Panc1 (cell line): Measurements from ENCODE around the gene RUNX1. TPM values are rescaled to one million over a fixed set of nuclear protein-coding genes. Genes with fewer than 3 reads are reported as not detected.
A peak's percentile ranks its signal among the peaks of the same experiment; 100 is the strongest.

Experiments used
- ATAC-seq: fragments of 200-7000 bp; cut with Tn5 transposase; 2 replicates; pipeline ENCODE4 v1.9.1; 2020; ENCODE audit warnings: mild to moderate bottlenecking, moderate library complexity
- BruUV-seq: library from RNA; stranded (reverse); fragments of 400-500 nt; replicated peaks from 2 replicates; lab custom pipeline; 2021; lab: Mats Ljungman, UMichigan
- CTCF ChIA-PET: fragments of 300-600 bp; sonication (Branson Sonifier 250); formaldehyde crosslinking; loops from one replicate; lab custom pipeline; 2022; ENCODE audit warnings: antibody characterized with exemption; lab: Charles Lee
- POLR2A ChIA-PET: fragments of 300-600 bp; sonication (Branson Sonifier 250); formaldehyde crosslinking; loops from one replicate; lab custom pipeline; 2022; ENCODE audit warnings: antibody characterized with exemption; lab: Charles Lee
- DNase-seq: peaks from one replicate; pipeline ENCODE4 v3.0.0-alpha.2; 2010; ENCODE audit warnings: low read depth, low spot score
- H3K27ac ChIP-seq: 2 replicates; pipeline ENCODE4 v1.5.1; 2011; ENCODE audit warnings: mild to moderate bottlenecking, low read length, inconsistent platforms
- H3K27me3 ChIP-seq: fragments of 200-500 bp; sonication (Bioruptor generic); 2 replicates; pipeline ENCODE4 v1.6.0; 2014; ENCODE audit warnings: low read length, inconsistent platforms; ENCODE audit not compliant: control insufficient read depth, insufficient read depth
- H3K36me3 ChIP-seq: fragments of 200-500 bp; sonication (Bioruptor generic); 2 replicates; pipeline ENCODE4 v1.5.1; 2014; ENCODE audit warnings: inconsistent platforms, mild to moderate bottlenecking, low read length, moderate library complexity; ENCODE audit not compliant: control insufficient read depth, insufficient read depth
- H3K4me1 ChIP-seq: 2 replicates; pipeline ENCODE4 v1.5.1; 2011; ENCODE audit warnings: inconsistent platforms, mild to moderate bottlenecking, low read length, moderate library complexity; ENCODE audit not compliant: control insufficient read depth, insufficient read depth
- H3K4me3 ChIP-seq, 2 experiments: 2 replicates each; pipeline ENCODE4 v1.5.1; 2011 to 2012; ENCODE audit warnings: low read depth in 2 of 2, low read length in 2 of 2, mild to moderate bottlenecking in 2 of 2, inconsistent platforms in 1 of 2, moderate library complexity in 1 of 2
- H3K9me3 ChIP-seq: fragments of 200-500 bp; sonication (Bioruptor generic); 2 replicates; pipeline ENCODE4 v1.5.1; 2014; ENCODE audit warnings: low read depth, mild to moderate bottlenecking, inconsistent platforms, low read length, moderate library complexity; ENCODE audit not compliant: control insufficient read depth, insufficient read depth
- CTCF ChIP-seq: fragments of 450-650 bp; IDR thresholded peaks from 2 replicates; pipeline ENCODE4 v1.5.1; 2017; ENCODE audit warnings: mild to moderate bottlenecking
- POLR2AphosphoS5 ChIP-seq: IDR thresholded peaks from 2 replicates; pipeline ENCODE4 v1.6.1; 2012; ENCODE audit warnings: mild to moderate bottlenecking, low read depth, low read length, moderate library complexity
- REST ChIP-seq, 2 experiments: IDR thresholded peaks; 2 replicates each; pipeline ENCODE4 v1.6.1; 2011 to 2012; ENCODE audit warnings: low read depth in 2 of 2, control low read depth in 1 of 2, low read length in 1 of 2, mild to moderate bottlenecking in 1 of 2, moderate library complexity in 1 of 2; ENCODE audit not compliant: insufficient read depth in 1 of 2
- SIN3A ChIP-seq: IDR thresholded peaks from 2 replicates; pipeline ENCODE4 v1.6.1; 2012; ENCODE audit warnings: low read depth, mild to moderate bottlenecking, low read length, moderate library complexity, borderline replicate concordance; ENCODE audit not compliant: insufficient read depth
- TCF7L2 ChIP-seq: IDR thresholded peaks from 2 replicates; pipeline ENCODE4 v1.6.1; 2011; ENCODE audit warnings: mild to moderate bottlenecking, low read depth, low read length, inconsistent platforms
- in situ Hi-C: cut with HindIII; loops from 2 replicates; pipeline ENCODE4 v1.10.0; 2016; ENCODE audit warnings: low sequenced_read_pairs, low pct_unique_long_range_greater_than_20kb
- intact Hi-C: fragments of 100-400 bp; cut with micrococcal nuclease; formaldehyde crosslinking; loops from one replicate; pipeline ENCODE4 v1.10.0; 2022; ENCODE audit not compliant: unreplicated experiment
- total RNA-seq: library from RNA; stranded (reverse); gene quantifications from one replicate; pipeline ENCODE4 v1.2.1, GENCODE V29; 2021; ENCODE audit not compliant: unreplicated experiment

Gene RUNX1
- total RNA-seq, 1 experiment from 2014 or later: 22.4 TPM

GRCh38 chr21:34801519-34802132 is 247.5 kb downstream of the RUNX1 start:
- no peaks in the 10 kb centered on the region for H3K27me3 ChIP-seq
- DNase-seq (no peak), ATAC-seq (no peak)
- H3K36me3 ChIP-seq: no peaks in the 10 kb centered on the region; the same call in 1 of the 2 replicates
- no TSS peak for BruUV-seq
- no peak overlapping the region for H3K4me3 ChIP-seq
- CTCF ChIA-PET: no interaction called here
- no peaks in the 10 kb centered on the region for H3K4me1 ChIP-seq
- in situ Hi-C loops: no loop called here
- no peak overlapping the region for H3K27ac ChIP-seq
- POLR2A ChIA-PET: no interaction called here
- intact Hi-C loops: no loop called here
- peaks cover 5% of the 10 kb centered on the region; the same call in 1 of the 2 replicates for H3K9me3 ChIP-seq
- TF ChIP-seq CTCF (peak; percentile 48), TCF7L2 (no peak)

GRCh38 chr21:34800797-34801518 is 248.1 kb downstream of the RUNX1 start:
- ATAC-seq: no peak
- intact Hi-C loops (no loop called here), in situ Hi-C loops (no loop called here)
- H3K9me3 ChIP-seq: no peaks in the 10 kb centered on the region
- ChIA-PET POLR2A (no interaction called here), CTCF (no interaction called here)
- no peak overlapping the region for H3K4me3 ChIP-seq
- no peaks in the 10 kb centered on the region; the same call in 1 of the 2 replicates for H3K36me3 ChIP-seq
- no peak for TF ChIP-seq POLR2AphosphoS5
- no peak for DNase-seq
- no peaks in the 10 kb centered on the region for H3K27me3 ChIP-seq
- no TSS peak for BruUV-seq
- no peak overlapping the region for H3K27ac ChIP-seq
- no peaks in the 10 kb centered on the region for H3K4me1 ChIP-seq

- Histone ChIP-seq H3K27ac (no peak overlapping the region), H3K4me3 (no peak overlapping the region), H3K27me3 (no peaks in the 10 kb centered on the region), H3K9me3 (no peaks in the 10 kb centered on the region), H3K4me1 (no peaks in the 10 kb centered on the region), H3K36me3 (no peaks in the 10 kb centered on the region; the same call in 1 of the 2 replicates)
- intact Hi-C loops (no loop called here), in situ Hi-C loops (no loop called here)
- DNase-seq (no peak), ATAC-seq (no peak)
- POLR2A ChIA-PET: no interaction called here
- CTCF ChIA-PET: no interaction called here
- TF ChIP-seq REST (IDR thresholded peaks at IDR 0.05; ENCODE audit: insufficient read depth in 1 of 2, low read depth in 2 of 2, low read length in 1 of 2): no peak
- no peak for TF ChIP-seq SIN3A
- TF ChIP-seq CTCF: no peak
- no peak for TF ChIP-seq TCF7L2
- TF ChIP-seq POLR2AphosphoS5: no peak
- no TSS peak for BruUV-seq
Observed at GRCh38 chr21:34799092-34799491, 250.0 kb downstream of the RUNX1 start.
